GM19372 (cell line): ENCODE measurements around the gene STOM.

Source experiments
- ATAC-seq: cut with Tn5 transposase; IDR thresholded peaks from one replicate; pipeline ENCODE4 v1.9.1; 2021; ENCODE audit warnings: mild to moderate bottlenecking, low read depth, moderate library complexity; ENCODE audit not compliant: unreplicated experiment

The STOM gene

GRCh38 chr9:121350993-121351561, 19.0 kb downstream of the STOM start:
- no peak for ATAC-seq

DNA sequence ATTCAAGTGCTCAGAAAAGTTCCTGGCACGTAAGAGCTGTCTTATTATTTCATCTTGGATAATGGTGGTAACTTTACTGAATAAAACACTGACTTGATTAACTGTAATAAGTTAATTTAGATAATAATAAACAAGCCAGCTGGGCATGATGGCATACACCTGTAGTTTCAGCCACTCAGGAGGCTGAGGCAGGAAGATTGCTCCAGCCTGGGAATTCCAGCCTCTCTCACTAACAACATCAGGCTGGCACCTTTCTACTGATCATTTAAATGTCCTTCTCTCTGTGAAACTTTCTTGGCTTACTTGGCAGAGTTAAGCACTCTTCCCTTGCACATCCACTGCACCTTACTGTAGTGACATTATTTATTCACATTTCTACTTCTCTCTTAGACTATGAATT, 20.0 kb downstream of the STOM start:
- ATAC-seq: no peak

DNA sequence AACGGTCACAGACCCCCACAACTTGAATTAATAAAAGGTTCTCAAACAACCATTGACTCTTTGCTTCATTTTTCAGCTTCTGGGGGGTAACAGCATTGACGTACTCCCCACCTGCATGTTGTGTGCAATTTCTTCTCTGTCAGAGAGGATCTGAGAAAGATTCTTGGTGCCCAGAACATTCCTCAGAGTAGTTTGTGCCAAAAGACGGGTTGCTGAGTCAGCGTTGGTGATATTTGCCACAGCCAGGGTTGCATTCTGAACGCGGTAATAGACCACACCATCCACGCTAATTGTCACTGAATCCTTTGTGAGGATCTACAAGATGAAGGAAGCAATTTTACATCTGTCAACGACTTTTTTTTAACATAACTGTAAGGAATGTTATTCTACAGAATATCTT, 21.0 kb downstream of the STOM start:
- no peak for ATAC-seq

- no peak for ATAC-seq
Measured at GRCh38 chr9:121348221-121348620, 21.8 kb downstream of the STOM start.

DNA sequence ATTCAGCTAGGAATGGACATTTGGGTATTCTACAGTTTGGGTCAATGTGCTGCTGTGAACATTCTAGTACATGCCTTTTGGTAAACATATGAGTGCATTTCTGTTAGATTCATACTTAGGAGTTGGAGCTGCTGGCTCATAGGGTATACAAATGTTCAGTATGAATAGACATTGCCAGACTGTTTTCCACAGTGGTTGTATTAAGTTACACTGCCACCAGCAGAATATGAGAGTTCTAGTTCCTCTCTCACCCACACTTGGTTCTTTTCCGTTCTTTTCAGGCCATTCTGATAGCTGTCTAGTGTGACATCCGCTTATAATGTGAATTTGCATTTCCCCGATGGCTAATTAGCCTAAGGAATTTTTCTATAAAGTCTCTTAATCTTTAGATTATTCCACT, 25.0 kb downstream of the STOM start:
- no peak for ATAC-seq

- ATAC-seq: no peak
Measured at GRCh38 chr9:121344184-121344583, 25.9 kb downstream of the STOM start.

GRCh38 chr9:121340676-121341392, 29.2 kb downstream of the STOM start:
- ATAC-seq: peak; percentile 71

- no peak for ATAC-seq
Measured at GRCh38 chr9:121339437-121339836, 30.6 kb downstream of the STOM start.

GRCh38 chr9:121336665-121337064, 33.4 kb downstream of the STOM start:
- no peak for ATAC-seq

GRCh38 chr9:121333950-121334773, 35.9 kb downstream of the STOM start:
- no peak for ATAC-seq

DNA sequence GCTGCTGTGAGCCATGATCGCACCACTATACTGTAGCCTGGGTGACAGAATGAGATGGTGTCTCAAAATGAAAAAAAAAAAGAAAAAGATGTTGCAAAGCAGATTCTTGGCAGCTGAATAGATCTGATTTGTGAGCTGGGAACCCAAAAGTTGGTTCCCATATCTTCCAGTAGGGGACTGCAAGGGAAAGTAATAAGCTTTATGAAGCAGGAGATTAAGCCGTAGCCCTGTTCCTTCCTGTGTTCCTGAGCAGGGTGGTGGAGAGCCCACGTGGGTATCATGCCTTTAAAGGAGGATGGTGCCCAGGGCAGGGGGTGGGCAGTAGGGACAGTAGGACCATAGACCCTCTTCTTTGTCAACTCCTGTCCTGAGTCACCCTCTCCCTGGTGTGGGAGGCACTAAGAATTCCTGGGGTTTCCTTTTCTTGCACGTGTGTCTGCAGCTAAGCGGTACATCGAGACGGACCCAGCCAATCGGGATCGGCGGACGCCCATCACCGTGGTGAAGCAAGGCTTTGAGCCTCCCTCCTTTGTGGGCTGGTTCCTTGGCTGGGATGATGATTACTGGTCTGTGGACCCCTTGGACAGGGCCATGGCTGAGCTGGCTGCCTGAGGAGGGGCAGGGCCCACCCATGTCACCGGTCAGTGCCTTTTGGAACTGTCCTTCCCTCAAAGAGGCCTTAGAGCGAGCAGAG, 37.9 kb downstream of the STOM start:
- ATAC-seq: no peak

- no peak for ATAC-seq
Measured at GRCh38 chr9:121331549-121331948, 38.5 kb downstream of the STOM start.

DNA sequence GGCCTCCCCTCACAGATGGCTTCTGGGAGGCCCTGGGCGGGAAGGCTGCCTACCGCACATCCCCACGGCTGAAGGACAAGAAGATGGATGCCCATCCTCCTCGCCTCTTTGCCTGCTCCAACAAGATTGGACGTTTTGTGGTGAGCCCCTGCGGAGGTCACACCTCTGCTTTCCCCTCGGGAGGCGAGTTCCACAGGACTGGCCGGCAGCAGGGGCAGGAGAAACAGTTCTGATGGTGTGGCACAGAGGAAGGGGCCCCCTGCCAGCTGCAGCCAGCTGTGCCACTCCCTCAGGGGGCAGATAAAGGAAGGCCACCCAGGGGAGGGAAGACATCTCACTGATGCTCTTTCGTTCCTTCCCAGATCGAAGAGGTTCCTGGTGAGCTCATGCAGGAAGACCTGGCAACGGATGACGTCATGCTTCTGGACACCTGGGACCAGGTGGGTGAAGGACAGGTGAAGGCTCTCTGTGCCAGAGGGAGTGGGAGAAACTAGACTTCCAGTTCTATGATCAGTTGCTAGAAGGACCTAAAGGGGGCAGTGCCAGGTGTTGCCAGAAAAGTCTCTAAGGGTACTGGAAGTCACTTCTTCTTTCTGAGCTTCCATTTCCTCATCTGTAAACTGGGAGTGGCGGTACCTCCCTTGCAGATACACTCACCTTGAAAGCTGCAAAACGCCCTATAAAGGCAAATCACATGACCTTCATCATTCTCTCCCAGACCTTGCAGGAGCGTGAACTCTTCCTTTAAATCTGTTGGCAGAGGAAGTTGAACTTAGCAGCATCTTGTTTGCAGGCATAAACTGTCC, 41.0 kb downstream of the STOM start:
- no peak for ATAC-seq

DNA sequence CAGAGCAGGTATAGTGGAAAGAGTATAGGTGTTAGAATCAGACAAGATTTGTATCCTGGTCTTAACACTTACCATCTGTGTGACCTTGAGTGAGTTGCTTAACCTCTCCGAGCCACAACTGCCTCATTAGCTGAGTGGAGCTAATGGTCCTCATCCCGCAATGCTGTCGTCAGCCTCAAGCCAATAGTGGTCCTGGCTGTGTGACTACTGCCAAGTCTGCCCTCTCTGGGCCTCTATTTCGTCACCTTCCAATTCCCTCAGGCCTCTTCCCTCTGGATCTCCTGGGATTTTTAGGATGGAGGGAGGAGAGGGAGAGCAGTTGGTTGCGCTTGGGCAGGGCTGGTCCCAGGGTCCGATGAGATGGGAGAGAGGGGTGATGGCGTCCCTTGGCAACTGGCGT, 41.6 kb downstream of the STOM start:
- ATAC-seq: no peak

GRCh38 chr9:121326901-121327613, 43.0 kb downstream of the STOM start:
- no peak for ATAC-seq

- no peak for ATAC-seq
Measured at GRCh38 chr9:121326130-121326838, 43.8 kb downstream of the STOM start.

GRCh38 chr9:121325387-121325786, 44.7 kb downstream of the STOM start:
- ATAC-seq: no peak

DNA sequence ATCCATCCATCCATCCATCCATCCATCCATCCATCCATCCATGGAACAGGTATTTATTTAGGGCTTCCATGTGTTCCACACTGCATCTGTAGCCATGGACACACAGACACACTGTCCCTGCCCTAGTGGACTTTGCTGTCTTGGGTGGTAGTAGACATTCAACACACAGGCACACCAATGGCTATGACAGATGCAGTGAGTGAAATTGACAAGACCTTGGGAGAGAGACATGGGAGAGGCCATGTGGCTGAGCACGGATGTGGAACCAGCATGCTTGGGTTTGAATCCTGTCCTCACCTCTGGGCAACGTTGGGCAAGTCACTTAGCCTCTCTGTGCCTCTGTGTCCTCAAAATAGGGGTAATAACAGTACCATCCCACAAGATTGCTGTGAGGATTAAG, 45.3 kb downstream of the STOM start:
- no peak for ATAC-seq

DNA sequence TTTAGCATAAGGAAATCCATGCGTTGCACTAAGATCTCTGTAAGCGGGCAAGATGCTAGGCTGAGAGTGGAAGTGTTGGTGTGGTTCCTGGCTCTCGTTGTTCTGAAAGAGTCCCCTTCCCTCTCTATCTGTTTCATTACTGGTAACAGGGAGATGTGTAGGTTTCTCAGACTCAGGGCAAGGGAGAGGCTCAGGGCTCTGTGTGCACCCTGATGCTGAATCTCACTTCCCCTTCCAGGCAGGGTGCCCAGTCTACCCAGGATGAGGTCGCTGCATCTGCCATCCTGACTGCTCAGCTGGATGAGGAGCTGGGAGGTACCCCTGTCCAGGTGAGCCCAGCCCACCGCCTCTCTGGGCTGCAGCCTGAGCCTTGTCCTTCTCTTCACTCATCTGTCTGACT, 45.7 kb downstream of the STOM start:
- ATAC-seq: no peak
